ENCODE measurements around the gene CLTB.

Gene CLTB

DNA sequence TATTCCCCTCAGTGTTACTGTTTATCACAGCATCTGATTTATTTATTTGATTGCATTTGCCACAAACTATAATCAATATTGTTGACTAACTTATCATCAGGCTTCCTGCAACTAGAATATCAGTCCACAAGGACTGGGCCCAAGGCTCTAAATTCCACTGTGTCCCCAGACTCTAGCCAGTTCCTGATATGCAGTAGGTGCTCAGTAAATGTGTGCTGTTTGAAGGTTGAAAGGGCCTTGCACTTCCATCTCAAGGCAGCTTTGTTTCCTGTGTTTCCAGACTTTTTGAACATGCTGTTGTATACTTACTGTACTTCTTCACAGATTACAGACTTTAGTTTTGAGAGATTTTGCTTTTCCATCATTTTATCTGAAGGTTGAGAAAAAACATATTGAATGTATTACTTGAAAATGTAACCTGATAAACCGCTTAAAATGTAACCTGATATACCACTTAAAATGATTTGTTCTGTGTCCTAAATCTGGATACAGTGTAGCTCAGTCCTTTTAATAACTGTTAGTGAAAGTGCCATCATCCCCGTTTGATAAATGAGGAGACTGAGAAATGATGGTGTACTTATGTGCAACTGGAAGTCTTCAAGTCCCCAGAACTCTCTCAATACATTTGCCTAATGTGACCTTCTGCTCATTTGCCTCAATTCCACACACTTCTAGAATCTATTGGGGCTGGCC lies 73.4 kb downstream of the CLTB start:
- DNase-seq = no peak

Measured in NCI-H2227 treated with DMSO at 0.1 percent for 48 hours (cell line).